Activated CD4-positive, alpha-beta T cell treated with anti-CD3 and anti-CD28 coated beads, Interleukin-2, amount 10 ng/mL, durations not matched to agents 7 days and 5 days (primary cell): ENCODE results near the gene IFITM1. TPM values are rescaled to one million over a fixed set of nuclear protein-coding genes. Genes with fewer than 3 reads are reported as not detected.

Source experiments
- CTCF ChIA-PET: fragments of 350-600 bp; sonication (Branson Sonifier 250); formaldehyde crosslinking; loops from one replicate; lab custom pipeline; 2021; ENCODE audit warnings: antibody characterized with exemption; lab: Charles Lee
- POLR2A ChIA-PET: fragments of 350-600 bp; sonication (Branson Sonifier 250); formaldehyde crosslinking; loops from one replicate; lab custom pipeline; 2021; ENCODE audit warnings: antibody characterized with exemption; lab: Charles Lee
- DNase-seq: peaks from one replicate; pipeline ENCODE4 v3.0.0-alpha.2; 2020
- H3K27ac Mint-ChIP-seq: one replicate; pipeline ENCODE4 v1.8.0; 2021; ENCODE audit warnings: mild to moderate bottlenecking, moderate library complexity, mixed read lengths
- H3K27me3 Mint-ChIP-seq: one replicate; pipeline ENCODE4 v1.8.0; 2021; ENCODE audit warnings: mixed read lengths
- H3K36me3 Mint-ChIP-seq: one replicate; pipeline ENCODE4 v1.8.0; 2021; ENCODE audit warnings: low read depth, mixed read lengths
- H3K4me1 Mint-ChIP-seq: one replicate; pipeline ENCODE4 v1.8.0; 2021; ENCODE audit warnings: mixed read lengths
- H3K4me3 Mint-ChIP-seq: one replicate; pipeline ENCODE4 v1.8.0; 2021; ENCODE audit warnings: mild to moderate bottlenecking, moderate library complexity, mixed read lengths
- H3K9me3 Mint-ChIP-seq: one replicate; pipeline ENCODE4 v1.8.0; 2021; ENCODE audit warnings: mixed read lengths
- total RNA-seq, 2 experiments: library from RNA; stranded (reverse); gene quantifications; one replicate each; pipeline ENCODE4 v1.2.3, GENCODE V29; 2021

The IFITM1 gene
- total RNA-seq, 2 experiments from 2014 or later = 1,306 to 1,465 TPM

DNA sequence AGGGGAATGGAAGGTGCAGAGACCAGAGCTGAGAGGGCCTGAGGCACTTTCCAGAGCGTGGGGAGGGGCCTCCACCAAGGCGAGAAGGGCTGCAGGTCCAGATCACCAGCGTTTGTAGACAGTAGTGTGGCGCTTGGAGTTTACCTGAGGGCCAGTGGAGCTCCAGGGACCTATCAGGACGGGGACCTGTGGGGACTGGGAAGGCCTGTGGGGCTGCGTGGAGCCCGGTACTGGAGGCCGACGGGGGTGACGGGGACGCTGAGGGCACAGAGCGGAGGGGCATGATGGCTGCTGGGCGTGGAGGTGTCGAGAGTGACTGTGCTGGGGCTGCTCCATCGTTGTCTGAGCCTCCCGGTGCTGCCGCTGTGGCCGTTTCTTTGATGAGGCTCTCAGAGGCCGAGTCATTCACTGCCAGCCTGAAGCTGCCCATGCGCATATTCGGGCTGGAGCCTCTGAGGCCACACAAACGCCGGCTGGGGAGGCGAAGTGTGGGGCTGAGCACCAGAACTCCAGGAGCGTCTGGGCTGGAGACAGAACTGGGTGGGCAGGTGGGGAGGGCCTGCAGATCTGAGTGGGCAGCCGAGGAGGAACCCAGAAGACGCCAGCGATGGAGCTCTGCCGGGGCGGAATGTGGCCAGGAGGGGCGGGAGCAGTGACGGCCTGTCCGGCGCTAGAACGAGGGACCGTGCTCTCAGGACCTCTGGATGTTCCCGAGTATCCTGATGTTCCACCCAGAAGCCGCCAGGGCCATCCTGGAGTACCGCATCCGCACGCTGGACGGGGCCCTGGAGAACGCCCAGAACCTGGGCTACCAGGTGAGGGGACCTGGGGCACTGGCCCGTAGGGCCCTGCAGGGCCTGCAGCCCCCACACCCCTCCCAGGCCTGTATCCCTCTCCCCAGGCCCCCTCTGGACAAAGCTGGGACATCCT lies 22.3 kb upstream of the IFITM1 start:
- DNase-seq = no peak
- Mint-ChIP-seq H3K27me3 (peaks cover 2% of the 10 kb centered on the region), H3K4me3 (peak overlapping the region; percentile 73), H3K36me3 (peaks cover 28% of the 10 kb centered on the region), H3K27ac (peak overlapping the region; percentile 54), H3K4me1 (peaks cover 32% of the 10 kb centered on the region), H3K9me3 (no peaks in the 10 kb centered on the region)
- ChIA-PET POLR2A (no interaction called here), CTCF (interaction anchor here (0.7 to 1.6 kb wide), 2 partner anchors 14 to 18 kb away, joined by 3 to 4 read pairs; no protein-coding TSS in a partner anchor)

DNA sequence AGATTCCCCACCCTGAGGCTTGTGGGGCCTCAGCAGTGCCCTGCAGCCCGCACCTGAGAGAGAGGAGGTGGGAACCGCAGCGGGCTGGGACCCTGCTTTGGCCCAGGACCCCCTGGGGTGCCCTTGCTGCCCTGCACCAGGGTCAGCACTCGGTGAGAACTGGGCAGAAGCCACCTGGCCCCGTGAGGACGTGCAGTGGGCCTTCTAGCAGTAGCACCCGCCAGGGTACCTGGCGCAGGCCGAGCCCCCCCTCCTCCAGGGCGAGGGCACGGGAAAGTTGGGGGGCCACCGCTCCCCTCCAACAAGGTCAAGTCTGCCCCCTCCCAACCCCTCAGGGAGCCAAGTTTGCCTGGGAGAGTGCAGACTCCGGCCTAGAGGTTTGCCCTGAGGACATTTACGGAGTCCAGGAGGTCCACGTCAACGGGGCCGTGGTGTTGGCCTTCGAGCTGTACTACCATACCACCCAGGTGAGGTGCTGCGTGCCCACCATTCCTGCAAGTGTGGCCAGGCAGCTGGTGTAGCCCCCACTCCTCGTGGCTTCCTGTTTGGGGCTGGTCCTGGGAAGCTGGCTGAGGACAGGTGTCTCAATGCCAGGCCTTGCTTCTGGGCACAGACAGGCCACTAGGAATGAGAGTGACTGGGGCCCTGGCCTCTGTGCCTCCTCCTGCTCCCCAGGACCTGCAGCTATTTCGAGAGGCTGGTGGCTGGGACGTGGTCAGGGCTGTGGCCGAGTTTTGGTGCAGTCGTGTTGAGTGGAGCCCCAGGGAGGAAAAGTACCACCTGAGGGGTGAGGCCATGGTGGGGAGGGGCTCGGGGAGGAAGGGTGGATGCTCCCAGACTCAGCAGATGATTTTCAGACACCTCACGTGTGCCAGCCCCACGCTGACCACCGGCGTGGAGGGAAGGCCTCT lies 21.4 kb upstream of the IFITM1 start:
- Mint-ChIP-seq H3K4me1 (peaks cover 32% of the 10 kb centered on the region), H3K36me3 (peaks cover 26% of the 10 kb centered on the region), H3K4me3 (no peak overlapping the region), H3K27ac (no peak overlapping the region), H3K27me3 (no peaks in the 10 kb centered on the region), H3K9me3 (no peaks in the 10 kb centered on the region)
- DNase-seq = no peak
- ChIA-PET CTCF (interaction anchor here (1.6 kb wide), 1 partner anchor 14 kb away, joined by 4 read pairs; no protein-coding TSS in a partner anchor), POLR2A (no interaction called here)

DNA sequence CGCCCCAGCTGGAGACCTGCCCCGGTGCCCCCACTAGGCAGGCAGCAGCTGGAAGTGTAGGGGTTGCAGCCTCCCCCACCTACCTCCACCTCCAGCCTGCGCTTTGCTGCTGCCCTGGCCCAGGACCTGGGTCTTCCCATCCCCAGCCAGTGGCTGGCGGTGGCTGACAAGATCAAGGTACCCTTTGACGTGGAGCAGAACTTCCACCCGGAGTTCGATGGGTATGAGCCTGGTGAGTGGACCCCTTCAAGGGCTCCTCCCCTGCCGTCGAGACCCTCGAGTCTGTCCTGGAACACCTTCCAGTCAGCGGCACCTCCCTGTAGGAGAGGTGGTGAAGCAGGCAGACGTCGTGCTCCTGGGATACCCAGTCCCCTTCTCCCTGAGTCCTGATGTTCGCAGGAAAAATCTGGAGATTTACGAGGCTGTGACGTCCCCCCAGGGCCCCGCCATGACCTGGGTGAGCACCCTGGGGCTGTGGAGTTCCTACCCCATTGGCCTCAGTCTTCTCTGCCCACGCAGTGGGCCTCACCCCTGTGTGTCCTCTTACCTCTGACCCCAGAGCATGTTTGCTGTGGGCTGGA lies 20.5 kb upstream of the IFITM1 start:
- peaks cover 20% of the 10 kb centered on the region for H3K36me3 Mint-ChIP-seq
- ChIA-PET POLR2A (no interaction called here), CTCF (interaction anchor here (1.4 to 1.6 kb wide), 2 partner anchors 43 to 226 kb away, joined by 5 read pairs; no protein-coding TSS in a partner anchor)
- DNase-seq = no peak
- H3K9me3 Mint-ChIP-seq = no peaks in the 10 kb centered on the region
- H3K27ac Mint-ChIP-seq = no peak overlapping the region
- peaks cover 33% of the 10 kb centered on the region for H3K4me1 Mint-ChIP-seq
- H3K27me3 Mint-ChIP-seq = no peaks in the 10 kb centered on the region
- no peak overlapping the region for H3K4me3 Mint-ChIP-seq

DNA sequence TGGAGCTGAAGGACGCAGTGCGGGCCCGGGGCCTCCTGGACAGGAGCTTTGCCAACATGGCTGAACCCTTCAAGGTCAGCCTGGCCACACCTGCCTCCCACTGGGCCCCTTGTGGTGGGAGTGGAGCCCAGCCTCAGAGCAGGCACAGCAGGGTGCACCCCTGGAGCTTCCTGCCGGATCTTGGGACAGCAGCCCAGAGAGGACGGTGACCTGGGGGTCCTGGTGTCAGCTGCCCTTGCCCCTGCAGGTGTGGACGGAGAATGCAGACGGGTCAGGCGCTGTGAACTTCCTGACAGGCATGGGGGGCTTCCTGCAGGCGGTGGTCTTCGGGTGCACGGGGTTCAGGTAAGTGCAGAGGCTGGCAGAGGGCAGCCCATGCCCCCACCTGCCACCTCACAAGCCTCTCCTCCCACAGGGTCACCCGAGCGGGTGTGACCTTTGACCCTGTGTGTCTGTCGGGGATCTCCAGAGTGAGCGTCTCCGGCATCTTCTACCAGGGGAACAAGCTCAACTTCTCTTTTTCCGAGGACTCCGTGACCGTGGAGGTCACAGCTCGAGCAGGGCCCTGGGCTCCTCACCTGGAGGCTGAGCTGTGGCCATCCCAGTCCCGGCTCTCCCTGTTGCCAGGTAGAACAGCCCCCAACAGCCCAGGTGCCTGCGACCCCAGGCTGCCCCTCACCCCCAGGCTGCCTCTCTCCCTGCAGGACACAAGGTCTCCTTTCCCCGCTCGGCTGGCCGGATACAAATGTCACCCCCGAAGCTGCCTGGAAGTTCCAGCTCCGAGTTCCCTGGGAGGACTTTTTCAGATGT lies 19.8 kb upstream of the IFITM1 start:
- peaks cover 20% of the 10 kb centered on the region for H3K36me3 Mint-ChIP-seq
- no peak overlapping the region for H3K4me3 Mint-ChIP-seq
- H3K27ac Mint-ChIP-seq = no peak overlapping the region
- CTCF ChIA-PET = interaction anchor here (1.2 to 2.8 kb wide), 4 partner anchors 12 to 225 kb away, joined by 3 to 11 read pairs (median 5); partner anchors contain the start of genes BET1L and RIC8A
- no peaks in the 10 kb centered on the region for H3K9me3 Mint-ChIP-seq
- POLR2A ChIA-PET = no interaction called here
- H3K4me1 Mint-ChIP-seq = peaks cover 33% of the 10 kb centered on the region
- no peaks in the 10 kb centered on the region for H3K27me3 Mint-ChIP-seq
- DNase-seq = no peak

DNA sequence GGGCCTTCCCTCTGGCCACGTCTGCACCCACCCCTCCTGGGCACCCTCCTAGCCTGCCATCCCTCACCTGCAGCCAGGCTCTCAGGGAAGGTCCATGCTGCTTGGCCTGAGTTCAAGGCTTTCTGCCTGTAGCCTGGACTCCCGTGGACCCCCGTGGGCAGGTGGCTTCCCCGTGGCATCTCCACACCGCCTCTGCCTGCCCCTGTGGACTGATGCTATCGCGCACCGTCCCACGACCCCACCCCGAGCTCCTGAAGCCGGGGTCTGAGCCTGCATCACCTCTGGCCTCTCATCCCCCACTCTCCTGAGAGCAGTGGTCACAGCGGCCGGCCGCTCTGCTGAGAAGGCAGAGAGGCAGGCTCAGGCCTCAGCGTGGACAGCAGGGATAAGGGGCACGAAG lies 19.1 kb upstream of the IFITM1 start:
- Mint-ChIP-seq H3K27me3 (no peaks in the 10 kb centered on the region), H3K4me3 (no peak overlapping the region), H3K36me3 (peaks cover 20% of the 10 kb centered on the region), H3K27ac (no peak overlapping the region), H3K9me3 (no peaks in the 10 kb centered on the region), H3K4me1 (peaks cover 32% of the 10 kb centered on the region)
- CTCF ChIA-PET = interaction anchor here (1.2 to 2.8 kb wide), 4 partner anchors 11 to 224 kb away, joined by 3 to 11 read pairs (median 5); partner anchors contain the start of genes BET1L and RIC8A
- POLR2A ChIA-PET = no interaction called here
- DNase-seq = no peak

DNA sequence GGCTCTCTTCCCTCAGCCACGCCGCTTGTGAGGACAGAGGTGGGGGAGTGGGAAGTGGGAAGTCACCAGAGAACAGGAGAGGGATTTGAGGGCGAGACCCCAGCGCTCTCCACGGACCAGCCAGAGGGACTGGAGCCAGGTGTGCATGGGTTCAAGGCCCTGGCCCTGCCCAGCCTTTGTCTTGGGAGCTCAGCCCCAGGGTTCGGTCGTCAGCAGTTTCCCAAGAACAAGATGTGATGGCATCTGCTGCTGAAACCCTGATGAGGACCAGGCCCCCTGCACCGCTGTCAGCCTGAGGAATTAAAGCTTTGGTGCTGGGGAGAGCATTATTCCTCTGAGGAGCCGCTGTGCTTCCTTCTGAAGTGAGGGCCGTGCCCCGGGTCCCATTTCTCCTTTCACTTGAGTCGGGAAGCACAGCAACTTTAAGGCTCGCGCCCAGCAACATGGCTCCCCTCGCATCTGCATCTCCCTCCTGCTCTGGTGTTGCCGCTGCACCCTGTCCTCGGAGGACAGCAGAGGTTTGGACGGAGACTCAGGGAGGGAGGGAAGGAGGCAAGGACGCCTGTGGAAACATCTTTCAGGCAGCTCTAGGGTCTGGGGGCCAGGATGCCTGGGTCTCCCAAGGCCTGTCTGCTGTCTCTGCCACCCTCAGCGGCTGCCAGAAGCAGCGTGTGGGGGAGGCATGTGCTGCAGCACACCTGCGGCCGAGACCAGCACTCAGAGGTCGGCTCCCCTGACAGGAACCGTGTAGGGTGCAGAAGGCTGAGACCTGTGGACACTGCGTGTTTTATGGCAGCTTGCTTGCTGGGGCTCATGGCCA lies 18.3 kb upstream of the IFITM1 start:
- H3K27ac Mint-ChIP-seq = peak overlapping the region; percentile 19
- POLR2A ChIA-PET = no interaction called here
- no peak for DNase-seq

DNA sequence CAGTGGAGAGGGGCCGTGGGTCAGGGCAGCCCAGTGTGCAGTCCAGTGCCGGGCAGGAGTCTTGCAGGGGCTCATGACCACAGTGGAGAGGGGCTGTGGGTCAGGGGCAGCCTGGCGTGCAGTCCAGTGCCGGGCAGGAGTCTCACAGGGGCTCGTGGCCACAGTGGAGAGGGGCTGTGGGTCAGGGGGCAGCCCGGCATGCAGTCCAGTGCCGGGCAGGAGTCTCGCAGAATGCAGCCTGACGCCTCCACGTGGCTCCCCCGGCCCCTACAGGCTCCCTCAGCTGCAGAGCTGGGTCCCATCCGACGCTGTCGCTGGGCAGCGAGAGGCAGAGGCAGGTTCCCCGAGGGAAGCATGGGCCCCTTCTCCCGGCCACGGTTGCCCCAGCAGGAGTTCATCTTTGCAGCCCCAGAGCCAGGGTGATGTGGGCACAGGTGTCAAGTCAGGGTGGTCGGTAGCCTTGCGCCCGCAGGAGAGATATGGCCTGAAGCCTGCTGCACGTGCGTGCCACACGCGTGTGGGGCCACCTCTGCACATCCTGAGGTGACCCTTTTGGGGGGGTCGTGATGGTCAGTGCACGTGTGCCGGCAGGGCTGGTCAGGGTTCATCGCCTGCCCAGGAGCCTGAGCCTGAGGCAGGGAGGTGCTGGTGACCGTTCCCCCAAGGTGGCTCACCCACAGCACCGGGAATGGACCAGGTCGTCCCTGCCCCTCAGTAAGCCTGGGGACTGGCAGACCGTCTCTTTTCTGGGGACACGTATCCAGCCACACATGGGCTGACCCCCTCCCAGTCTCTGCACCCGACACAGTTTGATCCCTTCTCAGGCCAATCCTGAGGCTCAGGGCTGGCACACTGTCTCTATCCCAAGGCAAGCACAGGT lies 17.4 kb upstream of the IFITM1 start:
- no peak overlapping the region for H3K27ac Mint-ChIP-seq

More for the DNA sequence above, 18.3 kb upstream of the IFITM1 start:
- Mint-ChIP-seq H3K4me3 (no peak overlapping the region), H3K27me3 (peaks cover 1% of the 10 kb centered on the region), H3K36me3 (peaks cover 13% of the 10 kb centered on the region), H3K9me3 (no peaks in the 10 kb centered on the region), H3K4me1 (peaks cover 26% of the 10 kb centered on the region)
- CTCF ChIA-PET = interaction anchor here (2.8 kb wide), 1 partner anchor 11 kb away, joined by 11 read pairs; no protein-coding TSS in a partner anchor

DNA sequence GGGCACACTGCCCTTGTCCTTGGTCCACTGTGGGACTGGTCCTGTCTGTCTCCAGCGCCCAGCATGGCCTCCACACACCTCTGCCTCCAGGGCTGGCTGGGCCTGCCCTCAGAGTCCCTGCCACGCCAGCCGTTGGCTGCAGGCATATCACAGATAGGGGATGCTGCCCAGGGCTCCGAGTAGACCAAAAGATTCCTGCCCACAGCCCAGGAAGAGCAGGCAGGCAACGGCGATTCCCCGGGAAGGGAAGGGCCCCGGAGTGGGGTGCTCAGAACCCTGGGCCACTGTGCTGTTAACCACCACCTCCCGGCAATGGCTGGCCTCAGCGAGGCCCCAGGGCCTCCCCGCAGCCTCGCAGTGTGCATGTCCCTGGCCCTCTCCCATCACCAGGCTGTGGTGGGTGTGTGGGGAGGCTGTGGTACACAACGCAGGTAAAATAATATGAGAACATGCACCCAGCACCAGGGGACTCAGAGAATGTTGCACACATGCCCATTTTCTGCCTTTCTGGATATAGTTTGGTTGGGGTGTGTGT lies 16.7 kb upstream of the IFITM1 start:
- ChIA-PET POLR2A (no interaction called here), CTCF (interaction anchor here (1.1 kb wide), 1 partner anchor 9 kb away, joined by 3 read pairs; no protein-coding TSS in a partner anchor)
- H3K36me3 Mint-ChIP-seq = peaks cover 3% of the 10 kb centered on the region
- peak overlapping the region; percentile 74 for H3K27ac Mint-ChIP-seq
- H3K9me3 Mint-ChIP-seq = no peaks in the 10 kb centered on the region
- H3K27me3 Mint-ChIP-seq = peaks cover 1% of the 10 kb centered on the region
- no peak overlapping the region for H3K4me3 Mint-ChIP-seq
- DNase-seq = no peak
- H3K4me1 Mint-ChIP-seq = peaks cover 15% of the 10 kb centered on the region

More for the DNA sequence above, 17.4 kb upstream of the IFITM1 start:
- no peak overlapping the region for H3K4me3 Mint-ChIP-seq
- no peaks in the 10 kb centered on the region for H3K9me3 Mint-ChIP-seq
- H3K4me1 Mint-ChIP-seq = peaks cover 17% of the 10 kb centered on the region
- H3K27me3 Mint-ChIP-seq = peaks cover 1% of the 10 kb centered on the region
- ChIA-PET POLR2A (no interaction called here), CTCF (interaction anchor here (2.8 kb wide), 1 partner anchor 10 kb away, joined by 11 read pairs; no protein-coding TSS in a partner anchor)
- H3K36me3 Mint-ChIP-seq = peaks cover 5% of the 10 kb centered on the region
- DNase-seq = no peak

DNA sequence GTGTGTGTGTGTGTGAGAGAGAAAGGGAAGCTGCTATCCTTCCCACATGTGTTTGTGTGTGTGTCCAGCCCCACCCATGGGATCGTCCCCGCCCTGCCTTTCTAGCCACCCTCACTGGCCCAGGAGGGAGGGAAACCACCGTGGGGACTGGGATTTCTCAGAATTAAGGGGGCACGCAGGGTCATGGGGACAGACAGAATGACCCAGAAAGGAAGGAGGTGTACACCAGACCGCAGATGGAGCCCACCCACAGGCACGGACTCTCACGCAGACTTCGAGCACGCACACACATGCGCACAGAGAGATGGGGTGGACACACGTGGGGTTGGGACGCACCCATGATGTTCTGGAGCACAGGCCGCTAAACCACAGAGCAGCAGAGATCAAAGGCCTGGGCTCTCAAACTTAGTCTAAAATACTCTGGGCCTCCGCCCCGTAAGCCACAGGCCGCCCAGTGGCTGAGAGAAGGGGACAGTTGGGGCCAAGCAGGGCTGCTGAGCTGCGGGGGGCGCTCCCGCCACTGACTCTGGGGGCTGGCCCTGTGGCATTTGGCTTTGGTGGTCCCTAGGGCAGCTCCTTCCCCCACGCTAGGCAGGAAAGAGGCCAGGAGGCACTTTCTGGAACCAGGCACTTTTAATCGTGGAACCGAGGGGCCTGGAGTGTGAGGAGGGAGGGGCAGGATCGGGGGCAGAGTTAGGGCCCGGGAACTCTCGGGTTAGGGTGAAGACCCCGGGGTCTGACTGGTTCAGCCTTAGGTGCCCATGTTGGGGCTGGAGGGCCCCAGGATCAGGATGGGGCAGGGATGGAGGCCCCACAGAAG lies 16.0 kb upstream of the IFITM1 start:
- Mint-ChIP-seq H3K27me3 (peaks cover 1% of the 10 kb centered on the region), H3K27ac (peak overlapping the region; percentile 74), H3K4me1 (peaks cover 16% of the 10 kb centered on the region), H3K36me3 (peaks cover 3% of the 10 kb centered on the region), H3K9me3 (no peaks in the 10 kb centered on the region), H3K4me3 (no peak overlapping the region)
- ChIA-PET CTCF (interaction anchor here (1.0 to 1.4 kb wide), 3 partner anchors 8 to 106 kb away, joined by 3 to 5 read pairs (median 3); no protein-coding TSS in a partner anchor), POLR2A (no interaction called here)
- peak; percentile 47 for DNase-seq
